SK-N-DZ (cell line): ENCODE measurements around the gene DOK6.
"Not testable (repeated sequence)": the region's sequence is repeated elsewhere in the genome, so short reads cannot be mapped to it uniquely, and the experiment has no call there.

Experiments
- DNase-seq: peaks from one replicate; pipeline ENCODE4 v3.0.0-alpha.2; 2015; ENCODE audit warnings: low spot score

Gene DOK6

DNA sequence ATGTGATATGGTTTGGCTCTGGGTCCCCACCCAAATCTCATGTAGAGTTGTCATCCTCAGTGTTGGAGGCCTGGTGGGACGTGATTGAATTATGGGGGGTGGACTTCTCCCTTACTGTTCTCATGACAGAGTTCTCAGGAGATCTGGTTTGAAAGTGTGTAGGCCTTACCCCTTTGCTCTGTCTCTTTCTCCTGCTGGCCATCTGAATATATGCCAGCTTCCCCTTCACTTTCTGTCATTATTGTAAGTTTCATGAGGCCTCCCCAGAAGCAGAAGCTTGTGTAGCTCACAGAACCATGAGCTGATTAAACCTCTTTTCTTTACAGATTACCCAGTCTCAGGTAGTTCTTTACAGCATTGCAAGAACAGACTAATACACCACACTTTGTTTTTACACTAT, 222.3 kb downstream of the DOK6 start:
- DNase-seq: peak; percentile 17

DNA sequence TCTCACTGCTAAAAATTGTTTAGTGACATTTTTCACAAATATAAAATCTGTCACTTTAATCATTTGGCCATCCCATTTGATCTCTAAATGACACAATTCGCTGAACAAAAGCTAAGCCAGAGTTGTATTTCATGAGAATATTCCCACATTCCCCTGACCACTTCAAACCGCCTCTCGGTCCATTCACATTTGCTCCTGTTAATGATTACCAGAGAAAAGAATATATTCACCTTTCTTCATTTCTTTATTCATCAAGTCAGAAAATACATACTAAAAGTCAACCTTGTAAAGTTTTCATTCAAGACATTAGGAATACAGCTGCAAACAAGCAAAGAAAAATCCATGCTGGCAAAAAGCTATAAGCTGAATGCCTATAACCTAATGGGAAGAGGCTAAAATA, 225.5 kb downstream of the DOK6 start:
- no peak for DNase-seq

DNA sequence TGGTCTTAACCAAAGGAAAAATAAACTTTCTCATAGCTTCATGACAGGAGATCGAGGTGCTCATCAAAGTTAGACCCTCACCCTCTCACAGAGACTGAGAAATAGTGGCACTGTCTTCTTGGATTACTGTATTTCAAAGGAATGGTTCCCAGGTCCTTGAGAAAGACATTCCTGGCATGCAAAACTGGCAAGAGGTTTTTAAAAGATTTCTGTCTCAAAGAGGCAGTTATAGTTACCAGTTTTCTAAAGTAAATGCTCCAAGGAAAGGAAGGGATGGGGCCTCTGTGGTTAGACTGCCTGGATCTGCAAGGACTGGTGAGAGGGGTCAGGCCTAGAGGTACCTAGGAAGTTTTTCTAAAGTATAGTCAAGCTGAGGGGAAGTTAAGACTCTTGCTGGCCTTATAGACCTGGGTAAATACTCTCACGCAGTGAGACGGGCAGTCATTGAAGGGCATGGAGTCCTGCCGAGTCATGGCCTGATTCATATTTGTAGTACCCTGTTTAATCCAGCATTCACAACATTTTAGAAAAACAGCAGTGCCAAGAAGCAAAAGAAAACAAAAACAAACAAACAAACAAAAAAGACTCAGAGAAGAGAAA, 226.1 kb downstream of the DOK6 start:
- DNase-seq: no peak

DNA sequence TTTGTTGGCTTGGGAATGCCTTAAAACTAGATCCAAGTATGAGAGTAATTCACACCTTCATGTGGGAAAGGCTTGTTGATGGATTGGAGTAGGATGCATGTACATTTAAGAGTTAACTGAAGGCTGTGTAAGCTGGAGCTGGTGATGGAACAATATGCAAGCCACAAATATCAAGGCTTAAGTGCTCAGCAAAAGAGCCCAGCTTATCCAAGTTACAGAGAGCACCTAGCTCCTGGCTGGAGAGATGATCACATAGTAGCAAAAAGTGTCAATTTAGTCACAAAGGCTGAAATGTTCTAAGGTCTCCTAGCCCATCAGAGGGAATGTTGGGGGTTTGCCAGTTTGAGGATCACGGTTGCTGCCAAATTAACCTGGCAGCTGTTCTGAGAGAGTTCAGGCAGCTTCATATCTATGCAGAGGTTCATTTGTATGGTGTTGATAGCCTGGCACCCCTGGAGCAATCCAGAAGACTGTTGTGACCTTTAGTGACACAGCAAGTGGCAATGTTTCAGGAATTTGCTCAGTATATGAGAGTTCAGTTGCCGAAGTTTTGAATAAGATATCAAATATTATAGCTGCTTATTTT, 228.2 kb downstream of the DOK6 start:
- no peak for DNase-seq

DNA sequence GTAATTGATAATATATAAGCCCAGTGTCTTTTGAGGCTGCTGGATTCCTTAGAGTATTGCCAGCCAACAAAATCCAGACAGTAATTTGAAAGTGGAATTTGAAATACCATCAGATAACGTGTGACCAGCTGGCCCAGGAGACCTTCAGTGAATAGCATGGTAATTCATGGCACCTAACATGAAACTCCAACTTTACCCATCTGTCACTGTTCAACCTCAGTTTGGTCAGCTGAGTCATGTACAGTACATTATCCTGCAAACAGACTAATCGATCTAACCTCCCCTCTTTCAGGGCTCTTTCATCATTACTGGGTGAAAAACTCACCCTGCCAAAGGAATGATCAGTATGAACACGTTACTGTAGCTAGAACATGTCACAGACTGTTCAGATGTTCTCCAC, 230.6 kb downstream of the DOK6 start:
- DNase-seq: peak; percentile 64

DNA sequence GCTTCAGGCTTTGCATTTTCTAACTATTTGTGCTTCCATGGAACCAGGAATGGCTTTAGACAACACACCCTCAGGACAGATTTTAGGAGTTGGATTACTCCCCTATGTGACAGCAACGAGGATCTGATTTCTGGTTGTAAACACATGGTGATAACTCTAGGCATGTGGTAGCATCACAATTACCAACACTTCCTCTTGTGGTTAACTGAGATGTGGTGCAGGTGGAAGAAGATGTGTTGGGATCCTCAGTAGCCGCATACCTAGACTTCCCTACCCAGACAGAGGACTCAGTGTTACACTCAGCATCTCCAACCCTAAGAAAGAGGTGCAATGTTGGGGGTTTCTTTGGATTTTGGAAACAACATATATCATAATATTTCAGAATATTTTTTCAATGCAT, 234.8 kb downstream of the DOK6 start:
- no peak for DNase-seq

DNA sequence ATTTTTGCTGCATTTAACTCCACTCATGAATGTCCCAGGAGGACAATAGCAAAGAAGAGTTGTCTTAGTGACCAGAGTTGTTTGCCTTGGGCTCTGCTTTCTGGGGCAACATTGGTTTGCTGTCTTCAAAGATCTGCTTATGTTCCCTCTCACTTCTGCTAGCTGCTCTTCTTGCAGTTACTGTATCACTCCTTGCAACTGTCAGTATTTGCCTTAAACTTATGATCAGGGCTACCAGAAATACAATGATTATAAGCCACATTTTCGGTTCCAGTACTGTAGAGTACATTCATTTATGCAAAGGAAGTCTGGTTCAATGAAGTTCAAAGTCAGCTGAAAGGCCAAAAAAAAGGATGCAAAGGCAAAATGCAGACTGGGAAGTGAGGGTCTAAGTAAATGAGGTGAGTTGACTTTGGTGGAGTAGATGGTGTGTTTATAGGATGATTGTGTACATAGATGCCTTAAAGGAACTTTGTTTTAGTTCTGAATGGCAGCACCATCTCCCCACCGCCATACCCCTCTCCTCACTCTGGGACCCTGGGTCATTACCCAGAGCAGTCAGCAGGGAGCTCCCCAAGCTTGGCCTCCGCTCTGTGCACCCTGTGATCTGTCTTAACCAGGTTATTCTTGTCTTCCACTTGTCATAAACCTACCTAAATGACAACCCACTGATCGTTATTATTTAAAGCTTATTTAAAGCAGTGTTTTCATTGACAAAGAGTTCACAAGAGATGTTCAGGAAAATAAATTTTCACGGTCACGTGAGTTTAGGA, 236.0 kb downstream of the DOK6 start:
- DNase-seq: no peak

DNA sequence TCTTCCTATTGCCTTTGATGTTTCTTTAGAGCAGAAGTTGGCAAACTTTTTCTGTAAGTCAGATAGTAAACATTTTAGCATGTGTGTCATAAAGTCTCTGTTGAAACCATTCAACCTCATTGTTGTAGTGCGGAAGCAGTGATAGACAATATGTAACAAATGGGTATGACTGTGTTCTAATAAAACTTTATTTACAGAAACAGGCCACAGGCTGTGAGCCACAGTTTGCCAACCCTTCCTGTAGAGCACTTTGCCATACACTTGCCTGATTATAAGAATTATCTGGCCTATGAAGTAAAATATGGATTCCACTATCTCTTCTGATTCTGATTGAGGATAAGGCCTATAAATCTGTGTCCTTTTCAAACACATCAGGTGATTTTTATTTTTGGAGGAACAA, 237.4 kb downstream of the DOK6 start:
- no peak for DNase-seq

DNA sequence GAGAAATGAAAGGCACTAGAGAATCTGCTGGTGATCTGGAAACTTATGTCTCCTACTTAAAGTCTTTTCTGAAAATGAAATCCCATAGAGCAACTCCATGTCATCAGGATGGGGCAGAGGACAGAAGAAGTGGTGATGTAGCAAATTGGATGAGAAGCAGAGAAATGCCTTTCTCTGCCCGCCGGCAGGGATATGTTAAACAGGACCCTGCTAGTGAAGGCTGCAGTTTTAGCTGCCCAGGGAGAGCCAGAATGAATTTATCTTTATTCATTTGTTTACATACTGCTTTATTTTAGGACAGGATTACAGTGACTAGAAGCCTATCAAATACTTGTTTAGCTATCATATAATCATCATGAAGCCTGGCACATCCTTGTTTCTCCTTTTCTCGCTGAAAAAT, 247.0 kb downstream of the DOK6 start:
- DNase-seq: no peak

DNA sequence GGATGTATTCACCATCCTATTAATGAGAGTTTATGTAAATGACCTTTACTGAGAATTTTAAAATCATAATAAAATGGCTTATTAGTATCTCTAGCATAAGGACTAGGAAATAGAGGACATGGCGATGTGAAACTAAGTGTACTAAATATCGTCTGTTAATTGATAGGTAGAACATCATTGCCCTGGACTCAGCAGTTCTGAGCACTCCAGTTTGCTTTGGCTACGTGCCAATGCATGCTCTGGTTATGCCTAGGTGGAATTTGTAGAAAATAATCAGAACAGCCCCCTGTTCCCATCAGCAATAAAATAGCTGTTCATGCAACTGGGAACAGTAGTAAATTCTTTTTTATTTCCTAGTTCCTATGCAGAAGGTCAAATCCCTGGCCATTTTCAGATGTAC, 247.8 kb downstream of the DOK6 start:
- DNase-seq: no peak

DNA sequence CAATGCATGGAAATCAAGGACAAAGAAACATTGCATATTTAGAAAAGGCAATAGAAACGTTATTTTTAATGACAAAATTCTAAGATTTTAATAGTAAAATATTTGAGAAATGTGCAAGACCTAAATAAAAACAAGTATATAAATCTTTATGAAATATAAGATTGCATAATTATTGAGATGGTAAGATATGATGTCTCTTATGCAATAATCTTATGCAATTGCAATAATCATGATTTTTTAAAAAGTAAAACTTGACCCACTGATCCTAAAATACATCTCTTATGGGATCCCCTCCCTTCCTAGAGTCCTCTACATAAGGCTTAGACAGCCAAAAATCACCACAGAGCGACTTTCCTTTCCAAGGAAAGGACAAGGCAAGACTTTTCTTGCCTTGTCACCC, 249.0 kb downstream of the DOK6 start:
- no peak for DNase-seq

DNA sequence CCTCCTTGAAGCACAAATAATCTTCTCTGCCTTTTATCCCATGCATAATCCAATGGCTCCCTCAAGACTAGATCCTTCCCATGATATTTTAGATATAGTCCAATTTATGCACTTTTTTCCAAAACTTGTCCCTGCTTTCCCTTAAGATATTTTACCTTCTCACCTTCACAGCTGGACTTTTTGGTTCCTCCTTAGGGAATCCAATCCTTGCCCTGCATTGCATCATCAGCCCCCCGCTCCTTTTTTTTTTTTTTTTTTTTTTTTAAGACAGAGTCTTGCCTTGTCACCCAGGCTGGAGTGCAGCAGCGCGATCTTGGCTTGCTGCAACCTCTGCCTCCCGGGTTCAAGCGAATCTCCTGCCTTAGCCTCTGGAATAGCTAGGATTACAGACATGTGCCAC, 250.6 kb downstream of the DOK6 start:
- no peak for DNase-seq

DNA sequence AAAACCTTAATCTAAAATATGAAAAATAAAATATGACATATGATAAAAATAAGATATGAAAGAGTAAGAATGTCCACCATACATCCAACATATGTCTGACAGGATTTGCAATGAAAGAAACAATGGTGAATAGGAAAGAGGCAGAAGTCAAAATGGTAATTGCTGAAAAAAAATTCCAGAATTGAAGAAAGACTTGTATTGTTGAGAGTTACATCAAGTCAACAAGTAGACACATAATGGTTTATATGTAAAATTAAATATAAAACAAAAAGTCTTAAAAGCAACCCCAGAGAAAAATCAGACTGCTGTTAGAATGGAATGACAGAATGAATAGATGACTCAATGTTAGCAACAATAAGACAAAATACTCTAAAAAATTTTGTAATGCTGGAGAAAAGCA, 255.1 kb downstream of the DOK6 start:
- no peak for DNase-seq

DNA sequence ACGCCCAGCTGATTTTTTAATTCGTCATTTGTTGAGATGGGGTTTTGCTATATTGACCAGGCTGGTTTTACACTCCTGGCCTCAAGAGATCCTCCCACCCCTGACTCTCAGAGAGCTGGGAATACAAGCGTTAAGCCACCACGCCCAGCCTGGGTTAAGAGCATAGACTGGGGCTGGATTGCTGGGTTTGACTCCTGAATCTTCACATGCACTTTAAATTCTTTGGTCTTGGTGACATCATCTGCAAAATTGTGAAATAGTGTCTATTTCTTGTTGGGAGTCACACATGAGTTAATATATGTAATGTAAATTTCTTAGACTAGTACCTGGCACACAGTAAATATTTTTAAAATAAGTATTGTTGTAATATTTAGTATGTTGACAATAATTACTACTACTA, 257.4 kb downstream of the DOK6 start:
- DNase-seq: no peak

DNA sequence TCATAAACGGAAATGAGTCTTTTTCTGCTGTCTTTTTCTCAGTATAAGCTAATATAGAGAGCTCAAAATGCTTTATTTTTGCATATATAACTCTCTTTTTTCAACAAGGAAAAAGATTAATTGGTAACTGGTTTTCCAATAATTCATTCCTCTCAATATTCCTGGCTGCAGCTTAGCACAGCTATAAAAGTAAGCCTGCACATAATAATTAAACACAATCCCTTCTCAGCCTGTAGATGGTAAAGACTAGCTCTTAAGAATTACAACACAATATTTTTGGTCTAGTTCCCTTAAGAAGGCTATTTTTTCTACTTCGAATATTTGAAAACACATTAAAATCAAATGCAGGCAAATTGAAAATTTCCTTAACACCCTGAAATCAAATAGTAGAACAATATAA, 258.0 kb downstream of the DOK6 start:
- no peak for DNase-seq

DNA sequence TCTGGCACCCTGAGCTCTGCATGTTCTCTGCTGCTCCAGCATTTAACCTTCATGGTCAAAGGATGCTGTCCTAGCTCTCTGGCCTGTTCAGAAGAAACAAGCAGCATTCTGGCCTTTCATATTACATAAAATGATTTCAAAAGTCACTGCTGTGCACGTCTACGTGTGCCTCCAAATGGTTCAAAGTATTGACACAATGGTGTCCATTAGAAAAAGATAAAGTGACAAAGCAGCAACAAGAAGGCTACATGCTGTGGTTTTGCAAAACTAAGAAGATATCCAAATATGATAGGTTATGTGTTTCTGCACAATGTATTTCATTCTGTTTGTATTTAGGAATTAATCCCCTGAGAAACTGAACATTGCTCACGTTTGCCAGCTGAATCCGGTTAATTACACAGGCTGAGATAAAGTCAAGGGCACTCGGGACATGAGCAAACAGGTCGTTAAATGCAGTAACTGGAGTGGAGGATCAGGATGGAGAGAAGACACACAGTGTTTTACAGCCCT, 258.5 kb downstream of the DOK6 start:
- no peak for DNase-seq

DNA sequence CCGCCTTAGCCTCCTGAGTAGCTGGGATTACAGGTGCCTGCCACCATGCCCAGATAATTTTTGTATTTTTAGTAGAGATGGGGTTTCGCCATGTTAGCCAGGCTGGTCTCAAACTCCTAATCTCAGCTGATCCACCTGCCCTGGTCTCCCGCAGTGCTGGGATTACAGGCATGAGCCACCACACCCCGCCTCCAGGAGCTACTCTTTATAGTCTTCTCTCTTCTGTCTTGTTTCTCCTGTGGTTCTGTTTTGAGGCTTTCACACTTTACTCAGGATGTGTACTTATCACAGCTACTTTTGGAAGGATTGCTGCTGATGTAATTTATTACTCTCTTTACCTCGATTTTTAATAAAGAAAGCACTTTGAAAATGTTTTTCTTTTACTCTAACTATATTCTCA, 261.4 kb downstream of the DOK6 start:
- DNase-seq: not testable (repeated sequence)

DNA sequence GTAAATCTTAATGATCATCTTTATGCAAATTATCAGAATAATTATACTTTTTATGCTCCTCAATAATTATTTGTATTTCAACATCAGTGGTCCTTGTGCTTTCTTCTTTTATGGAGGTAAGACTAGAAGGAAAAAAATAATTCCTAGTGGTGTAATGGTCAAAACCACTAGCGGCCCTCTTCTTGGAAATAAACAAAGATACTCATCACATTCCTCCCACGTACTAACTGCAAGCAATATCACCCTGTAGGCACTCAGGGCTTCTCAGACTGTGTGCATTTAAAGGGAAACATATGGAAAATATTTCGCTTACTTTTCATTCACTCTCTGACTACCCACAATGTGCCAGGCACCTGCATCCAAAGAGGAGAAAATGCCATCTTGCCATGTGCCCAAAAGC, 263.7 kb downstream of the DOK6 start:
- no peak for DNase-seq

DNA sequence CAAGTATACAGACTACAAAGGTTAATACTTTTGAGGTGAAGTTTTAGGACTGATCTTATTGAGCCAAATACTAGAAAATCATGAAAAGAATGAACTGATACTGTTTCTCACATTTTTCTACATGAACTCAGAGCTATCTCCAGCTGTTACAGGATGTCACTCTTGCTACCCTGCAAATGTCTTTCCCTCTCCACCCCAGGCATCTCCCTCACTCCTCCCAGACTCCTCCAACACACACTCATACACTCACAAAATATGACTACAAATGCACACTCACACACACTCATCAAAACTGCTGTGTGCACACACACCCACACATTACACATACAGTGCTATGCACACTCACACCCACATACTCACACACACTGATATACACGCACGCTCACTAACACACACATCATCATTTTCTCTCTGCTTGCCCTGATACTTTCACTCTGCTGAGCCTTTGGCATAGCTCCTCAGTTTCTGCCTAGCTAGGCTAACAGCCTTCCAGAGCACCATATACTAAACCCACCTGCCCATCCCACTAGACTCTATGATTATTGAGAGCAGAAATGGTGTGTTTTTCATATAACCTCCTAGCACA, 273.7 kb downstream of the DOK6 start:
- DNase-seq: no peak

DNA sequence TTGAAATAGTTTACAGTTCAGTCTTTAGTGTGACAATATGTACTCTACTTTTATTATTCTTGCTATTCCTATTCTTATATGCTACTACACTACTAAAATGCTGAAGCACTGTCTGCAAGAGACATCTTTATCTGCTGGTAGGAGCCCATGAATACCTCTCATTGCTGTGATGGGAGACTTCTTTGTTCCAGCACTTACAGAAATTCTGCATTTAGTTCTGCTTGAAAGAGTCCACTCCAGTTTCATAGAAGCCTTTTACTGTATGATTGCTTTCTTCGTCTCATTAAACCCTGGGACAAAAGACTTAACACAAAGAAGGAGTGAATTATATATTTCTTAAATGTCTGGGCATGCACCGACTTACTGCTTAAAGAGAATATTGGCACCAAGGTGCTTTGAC, 274.3 kb downstream of the DOK6 start:
- no peak for DNase-seq

DNA sequence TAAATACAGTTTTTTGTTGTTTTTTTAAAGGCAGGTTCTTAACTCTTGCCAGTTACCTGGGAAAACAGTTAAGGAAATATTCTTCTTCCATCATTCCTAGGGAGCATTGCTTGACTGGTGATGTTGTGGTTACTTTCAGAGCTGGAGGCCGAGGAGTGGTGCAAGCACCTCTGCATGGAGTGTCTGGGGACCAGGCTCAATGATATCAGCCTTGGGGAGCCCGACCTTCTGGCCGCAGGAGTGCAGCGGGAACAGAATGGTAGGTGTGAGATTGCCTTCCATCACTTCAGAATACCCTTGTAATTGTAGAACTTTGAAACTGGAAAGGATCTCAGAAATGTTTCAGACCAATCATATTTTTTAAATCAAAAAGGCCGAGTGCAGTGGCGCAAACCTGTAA, 276.9 kb downstream of the DOK6 start:
- DNase-seq: no peak

DNA sequence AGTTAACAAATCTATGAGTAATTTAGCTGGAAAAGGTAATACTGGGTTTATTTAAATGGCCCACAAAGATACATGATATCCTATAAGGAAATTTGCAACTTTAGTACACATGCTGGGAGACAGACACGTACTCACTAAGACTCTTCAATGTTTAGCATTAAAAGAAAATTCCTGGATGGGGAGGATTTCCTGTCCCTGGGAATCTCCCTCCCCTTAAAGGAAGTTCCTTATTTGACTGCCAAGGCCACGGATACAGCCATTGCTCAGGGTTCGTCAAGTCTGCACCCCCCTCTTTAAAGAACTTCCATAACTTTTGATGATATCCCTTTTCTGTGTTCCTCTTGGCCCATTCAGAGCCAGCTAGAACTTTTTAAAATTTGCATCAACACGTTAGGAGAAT, 279.4 kb downstream of the DOK6 start:
- no peak for DNase-seq

DNA sequence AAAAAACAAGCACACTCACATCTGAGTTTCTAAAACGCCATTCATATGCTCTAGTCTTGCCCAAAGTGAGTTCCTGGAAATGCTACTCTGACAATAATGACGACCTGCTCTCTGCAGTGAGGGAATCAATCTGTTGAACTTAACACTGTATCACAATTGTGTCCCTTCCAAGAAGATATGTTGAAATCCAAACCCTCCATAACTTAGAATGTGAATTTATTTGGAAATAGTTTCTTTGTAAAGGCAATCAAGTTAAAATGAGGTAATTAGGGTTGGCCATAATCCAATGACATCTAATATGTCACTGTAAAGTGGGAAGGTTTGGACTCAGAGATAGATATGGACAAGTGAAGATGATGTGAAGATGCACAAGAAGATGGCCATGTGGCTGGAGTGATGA, 282.5 kb downstream of the DOK6 start:
- no peak for DNase-seq
